K562 (cell line): ENCODE measurements around the gene UMODL1. TPM values are rescaled to one million over a fixed set of nuclear protein-coding genes. Genes with fewer than 3 reads are reported as not detected.

Experiments
- ATAC-seq: fragments of 200-7000 bp; cut with Tn5 transposase; 3 replicates; pipeline ENCODE4 v1.9.1; 2020; ENCODE audit warnings: moderate library complexity
- BruUV-seq: library from RNA; stranded (reverse); fragments of 400-500 nt; replicated peaks from 2 replicates; lab custom pipeline; 2021; lab: Mats Ljungman, UMichigan
- CTCF ChIA-PET: fragments of 300-600 bp; formaldehyde crosslinking; extraction: SDS; loops from one replicate; lab custom pipeline; 2021; ENCODE audit warnings: low intra/inter-chr PET ratio; lab: Yijun Ruan, JAX
- POLR2A ChIA-PET: fragments of 300-600, 350-650 bp; sonication (Branson Sonifier 250); formaldehyde crosslinking; extraction: SDS; loops from one replicate; lab custom pipeline; 2021; ENCODE audit warnings: antibody characterized with exemption, inconsistent platforms; lab: Yijun Ruan, JAX
- DNase-seq, 4 experiments: peaks; one replicate each; pipeline versions ENCODE4 v3.0.0 to v3.0.0-alpha.2; 2011 to 2018; ENCODE audit warnings: low spot score in 3 of 4, mixed read lengths in 3 of 4; ENCODE audit errors: extremely low read depth in 1 of 4
- FAIRE-seq: peaks from 2 replicates; lab custom pipeline; 2011; peaks lifted over from hg19 to GRCh38; lab: Jason Lieb, UNC
- H2AFZ ChIP-seq: 2 replicates; pipeline ENCODE4 v1.6.0; 2011; ENCODE audit warnings: low read depth, low read length, control low read depth, inconsistent platforms
- H3K27ac ChIP-seq: fragments of 200-600 bp; 3 replicates; pipeline ENCODE4 v1.8.0; 2011; ENCODE audit warnings: low read depth, mild to moderate bottlenecking, control low read depth, inconsistent platforms, low read length, moderate library complexity, mixed read lengths; ENCODE audit errors: extremely low read depth
- H3K27me3 ChIP-seq, 2 experiments: fragments of 300-600 bp in 1 of 2; 2 replicates in 1 of 2; 3 replicates in 1 of 2; pipeline versions ENCODE4 v1.6.0 to v1.8.0; 2011; ENCODE audit warnings: inconsistent platforms in 2 of 2, low read length in 2 of 2, mild to moderate bottlenecking in 1 of 2, mixed read lengths in 1 of 2, moderate library complexity in 1 of 2; ENCODE audit not compliant: control insufficient read depth in 2 of 2, insufficient read depth in 2 of 2
- H3K36me3 ChIP-seq: fragments of 300-600 bp; 3 replicates; pipeline ENCODE4 v1.8.0; 2011; ENCODE audit warnings: mild to moderate bottlenecking, low read length, inconsistent platforms; ENCODE audit not compliant: control insufficient read depth, insufficient read depth
- H3K4me1 ChIP-seq, 2 experiments: fragments of 200-600 bp in 1 of 2; replicated peaks in 1 of 2; 2 replicates in 1 of 2; 3 replicates in 1 of 2; pipeline versions ENCODE4 v1.5.1 to v1.8.0; 2011; ENCODE audit warnings: inconsistent platforms in 2 of 2, low read length in 2 of 2, mild to moderate bottlenecking in 1 of 2, mixed read lengths in 1 of 2, moderate library complexity in 1 of 2; ENCODE audit not compliant: control insufficient read depth in 2 of 2, insufficient read depth in 2 of 2
- H3K4me2 ChIP-seq: 2 replicates; pipeline ENCODE4 v1.6.1; 2011; ENCODE audit warnings: low read length, control low read depth, inconsistent platforms, mixed read lengths; ENCODE audit not compliant: insufficient read depth
- H3K4me3 ChIP-seq: fragments of 200-600 bp; sonication (generic), shearing (Covaris generic); 2 replicates; pipeline ENCODE4 v1.5.1; 2016; ENCODE audit warnings: control low read depth, inconsistent platforms
- H3K79me2 ChIP-seq: fragments of 200-600 bp; 3 replicates; pipeline ENCODE4 v1.8.0; 2011; ENCODE audit warnings: low read length, inconsistent platforms; ENCODE audit not compliant: control insufficient read depth, insufficient read depth
- H3K9ac ChIP-seq, 2 experiments: 2 replicates each; pipeline versions ENCODE4 v1.6.0 to v1.6.1; 2011; ENCODE audit warnings: low read depth in 2 of 2, low read length in 2 of 2, control low read depth in 1 of 2, inconsistent platforms in 1 of 2, mild to moderate bottlenecking in 1 of 2, mixed read lengths in 1 of 2; ENCODE audit not compliant: insufficient read depth in 1 of 2
- H3K9me1 ChIP-seq: one replicate; pipeline ENCODE4 v1.6.0; 2011; ENCODE audit warnings: inconsistent platforms, mild to moderate bottlenecking, low read length, moderate library complexity; ENCODE audit not compliant: control insufficient read depth, insufficient read depth
- H3K9me3 ChIP-seq: replicated peaks from 2 replicates; pipeline ENCODE4 v1.5.1; 2011; ENCODE audit warnings: low read depth, low read length, inconsistent platforms; ENCODE audit not compliant: control insufficient read depth, insufficient read depth
- H4K20me1 ChIP-seq: replicated peaks from 2 replicates; pipeline ENCODE4 v1.6.1; 2011; ENCODE audit warnings: low read length, inconsistent platforms, mixed read lengths; ENCODE audit not compliant: control insufficient read depth, insufficient read depth
- FOXK1 ChIP-seq: sonication (generic); formaldehyde crosslinking; IDR thresholded peaks from 2 replicates; pipeline ENCODE4 v1.8.0; 2022; ENCODE audit warnings: missing genetic modification reagents, mild to moderate bottlenecking, borderline replicate concordance
- HNRNPH1 ChIP-seq: fragments of 200-400 bp; formaldehyde crosslinking; optimal IDR thresholded peaks from 2 replicates; pipeline ENCODE3; 2017; ENCODE audit warnings: low read depth, mild to moderate bottlenecking, low read length, moderate library complexity
- MIER1 ChIP-seq: fragments of 450-650 bp; IDR thresholded peaks from 2 replicates; pipeline ENCODE4 v1.6.1; 2016; ENCODE audit warnings: antibody characterized with exemption, mild to moderate bottlenecking, low read depth
- PTTG1 ChIP-seq: fragments of 450-650 bp; IDR thresholded peaks from 2 replicates; pipeline ENCODE4 v1.6.1; 2016; ENCODE audit warnings: low read depth, mild to moderate bottlenecking, missing genetic modification characterization, missing compliant biosample characterization
- WGBS: fragments of 100-300 bp; shearing (Covaris generic); methylation state at CpG from one replicate; pipeline ENCODE4 v1.1.6; 2016; ENCODE audit warnings: low coverage, mixed read lengths; ENCODE audit not compliant: insufficient coverage; ENCODE audit errors: missing lambda C conversion rate; 5-methylcytosine and 5-hydroxymethylcytosine counted together
- in situ Hi-C: fragments of 300-500 bp; cut with MboI; formaldehyde crosslinking; loops from 4 replicates; pipeline ENCODE4 v1.15.0; 2018; ENCODE audit warnings: inconsistent platforms, mixed read lengths
- intact Hi-C: fragments of 100-400 bp; cut with micrococcal nuclease; formaldehyde crosslinking; loops from 2 replicates; pipeline ENCODE4 v1.14.2; 2022
- polyA plus RNA-seq, 8 experiments: library from polyadenylated mRNA; depleted of rRNA in 4 of 8; stranded (reverse) in 5 of 8; unstranded in 3 of 8; fragments of >200 nt; fragmentation: Nextera tagmentation in 2 of 8; fragmentation: Illumina TruSeq in 1 of 8; extraction: Ambion mirVana in 2 of 8; extraction: Trizol in 1 of 8; gene quantifications; 2 replicates each; pipeline versions ENCODE4 v1.2.1 to v1.2.3, GENCODE V29; 2011 to 2014; ENCODE audit warnings: inconsistent platforms in 1 of 8, missing spikeins in 1 of 8
- total RNA-seq, 7 experiments: library from RNA; depleted of rRNA in 6 of 7; stranded (reverse); fragments of >200 nt in 6 of 7; fragmentation: Illumina TruSeq in 2 of 7; extraction: Trizol in 2 of 7; gene quantifications; 2 replicates each; pipeline versions ENCODE4 v1.2.1 to v1.2.3, GENCODE V29; 2011 to 2021; ENCODE audit warnings: low replicate concordance in 1 of 7

The UMODL1 gene
- total and polyA plus RNA-seq, 9 of the 15 experiments (the other 6 are each of a cell fraction or from before 2014, with no cell fraction given): not detected

DNA sequence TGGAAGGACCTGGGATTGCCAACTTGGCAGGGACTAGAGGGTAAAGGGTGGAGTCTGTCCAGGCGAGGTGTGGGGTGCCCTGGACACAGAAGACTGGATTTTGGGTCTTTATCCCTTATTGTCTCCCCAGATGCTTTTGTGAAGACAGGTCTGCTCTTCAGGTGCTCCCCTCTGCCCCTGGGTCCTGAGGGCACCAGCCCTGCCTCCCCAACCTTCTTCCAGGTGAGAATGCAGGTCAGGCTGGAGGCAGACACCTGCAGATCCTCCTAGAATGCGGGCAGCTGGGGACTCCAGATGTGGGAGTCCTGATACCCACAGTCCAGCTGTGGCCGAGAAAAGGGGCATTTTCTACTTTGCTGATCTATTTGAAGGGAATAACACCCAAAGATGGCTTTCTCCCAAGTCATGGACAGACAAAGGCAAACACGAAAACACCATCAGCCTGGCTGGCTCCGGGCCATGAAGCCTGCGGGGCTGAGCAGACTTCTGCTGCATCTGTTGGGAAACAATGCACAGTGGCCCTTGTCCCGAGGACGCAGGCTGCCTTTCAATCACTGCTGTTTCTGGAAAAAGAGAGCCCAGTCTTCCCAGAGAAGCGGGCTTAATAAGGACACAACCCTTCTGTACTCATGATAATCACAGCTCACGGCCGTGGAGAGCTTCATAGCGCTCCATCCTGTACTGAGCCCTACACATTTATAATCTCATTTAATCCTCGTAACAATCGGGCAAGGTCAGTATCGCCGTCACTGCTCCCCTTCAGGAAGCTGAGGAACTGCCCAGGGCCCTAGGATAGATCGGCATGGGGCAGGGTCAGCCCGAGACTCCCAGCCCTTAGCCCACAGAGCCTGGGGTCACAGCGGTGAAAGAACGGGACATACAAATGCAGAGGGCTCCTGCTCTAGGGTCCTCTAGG lies 85.8 kb downstream of the UMODL1 start:
- Histone ChIP-seq H4K20me1 (peaks cover 2% of the 10 kb centered on the region), H3K4me1 (no peaks in the 10 kb centered on the region), H3K79me2 (no peaks in the 10 kb centered on the region), H3K9ac (no peak overlapping the region)
- ChIA-PET CTCF (no interaction called here), POLR2A (interaction anchor here (0.7 to 1.0 kb wide), 2 partner anchors 8 to 297 kb away, joined by 3 read pairs; no protein-coding TSS in a partner anchor)
- intact Hi-C loops: loop anchor here (10.0 kb wide), 1 partner anchor 378 kb away; no protein-coding TSS in a partner anchor
- no peak for TF ChIP-seq MIER1
- no peak for TF ChIP-seq HNRNPH1
- no peak for TF ChIP-seq PTTG1 (tag)
- no peak for TF ChIP-seq FOXK1 (CRISPR knock-in tag)
- TF ChIP-seq, all 486 proteins: peak for 0
- no peak overlapping the region for H2AFZ ChIP-seq
- BruUV-seq: no TSS peak
- no peak; the same call in 2 of the 3 replicates for ATAC-seq
- no peaks in the 10 kb centered on the region for H3K9me1 ChIP-seq
- H3K27me3 ChIP-seq: peaks cover 19 to 55% of the 10 kb centered on the region in 2 experiments; a peak in 4 of 5 replicates
- under 1% methylated on average over 20 of the region's 20 CpGs for WGBS
- no peak overlapping the region for H3K27ac ChIP-seq
- H3K4me3 ChIP-seq: no peak overlapping the region
- H3K4me2 ChIP-seq: no peak overlapping the region
- no peak for DNase-seq
- no peaks in the 10 kb centered on the region for H3K36me3 ChIP-seq
- no peaks in the 10 kb centered on the region for H3K9me3 ChIP-seq
- in situ Hi-C loops: loop anchor here (5.0 to 10.0 kb wide), 2 partner anchors 98 to 290 kb away; no protein-coding TSS in a partner anchor
- no peak for FAIRE-seq
